ENCODE measurements around the gene CYP4F12.

DNA sequence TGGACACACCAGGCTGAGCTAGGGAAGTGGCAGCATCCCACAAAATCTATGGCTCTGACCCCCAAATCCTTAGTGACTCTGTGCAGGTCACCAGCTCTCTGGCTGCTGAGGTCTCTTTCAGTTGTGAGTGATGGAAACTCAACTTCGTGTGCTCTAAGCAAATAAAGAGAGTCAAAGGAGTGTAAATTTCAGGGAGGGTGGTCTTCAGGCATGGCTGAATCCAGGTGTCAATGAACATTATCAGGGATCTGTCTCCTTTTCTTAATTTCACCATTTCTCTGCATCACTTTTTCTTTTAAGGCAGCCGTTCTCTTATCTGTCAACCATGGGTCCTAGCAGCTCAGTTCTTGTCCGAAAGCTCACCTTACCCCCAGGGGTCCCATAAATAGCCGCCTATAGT is 6.2 kb downstream of the CYP4F12 start:
- TF ChIP-seq, protein P1, sequence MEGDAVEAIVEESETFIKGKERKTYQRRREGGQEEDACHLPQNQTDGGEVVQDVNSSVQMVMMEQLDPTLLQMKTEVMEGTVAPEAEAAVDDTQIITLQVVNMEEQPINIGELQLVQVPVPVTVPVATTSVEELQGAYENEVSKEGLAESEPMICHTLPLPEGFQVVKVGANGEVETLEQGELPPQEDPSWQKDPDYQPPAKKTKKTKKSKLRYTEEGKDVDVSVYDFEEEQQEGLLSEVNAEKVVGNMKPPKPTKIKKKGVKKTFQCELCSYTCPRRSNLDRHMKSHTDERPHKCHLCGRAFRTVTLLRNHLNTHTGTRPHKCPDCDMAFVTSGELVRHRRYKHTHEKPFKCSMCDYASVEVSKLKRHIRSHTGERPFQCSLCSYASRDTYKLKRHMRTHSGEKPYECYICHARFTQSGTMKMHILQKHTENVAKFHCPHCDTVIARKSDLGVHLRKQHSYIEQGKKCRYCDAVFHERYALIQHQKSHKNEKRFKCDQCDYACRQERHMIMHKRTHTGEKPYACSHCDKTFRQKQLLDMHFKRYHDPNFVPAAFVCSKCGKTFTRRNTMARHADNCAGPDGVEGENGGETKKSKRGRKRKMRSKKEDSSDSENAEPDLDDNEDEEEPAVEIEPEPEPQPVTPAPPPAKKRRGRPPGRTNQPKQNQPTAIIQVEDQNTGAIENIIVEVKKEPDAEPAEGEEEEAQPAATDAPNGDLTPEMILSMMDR (IDR thresholded peaks at IDR 0.05; ENCODE audit: control extremely low read depth in 1 of 3, insufficient read depth in 1 of 3, low read depth in 1 of 3, low read length in 3 of 3), result no peak
- TF ChIP-seq RNF2 (IDR thresholded peaks at IDR 0.05; ENCODE audit: borderline replicate concordance, low read depth, low read length, missing control alignments, poor library complexity, severe bottlenecking), result no peak
- TF ChIP-seq POLR2A (IDR thresholded peaks at IDR 0.05; ENCODE audit: control extremely low read depth in 1 of 2, low read depth in 2 of 2, low read length in 2 of 2), result no peak
- TF ChIP-seq TEAD4 (IDR thresholded peaks at IDR 0.05; ENCODE audit: low read depth, low read length), result no peak
- no peak for TF ChIP-seq POLR2AphosphoS5 (IDR thresholded peaks at IDR 0.05; ENCODE audit: low read depth, low read length)
- no peak for TF ChIP-seq YY1 (IDR thresholded peaks at IDR 0.05; ENCODE audit: low read depth, low read length)
- no peak for TF ChIP-seq HDAC6 (IDR thresholded peaks at IDR 0.05; ENCODE audit: low read depth, low read length)
- no peak for TF ChIP-seq RFX5 (IDR thresholded peaks at IDR 0.05; ENCODE audit: borderline replicate concordance, low read depth, low read length)
- no peak for TF ChIP-seq CHD1 (IDR thresholded peaks at IDR 0.05; ENCODE audit: low read depth, low read length)
- TF ChIP-seq CREB1 (IDR thresholded peaks at IDR 0.05), result no peak
- TF ChIP-seq BRCA1 (IDR thresholded peaks at IDR 0.05; ENCODE audit: low read depth, low read length), result no peak
